ENCODE measurements around the gene PSMB9.
A peak's percentile ranks its signal among the peaks of the same experiment; 100 is the strongest.

Gene PSMB9

DNA sequence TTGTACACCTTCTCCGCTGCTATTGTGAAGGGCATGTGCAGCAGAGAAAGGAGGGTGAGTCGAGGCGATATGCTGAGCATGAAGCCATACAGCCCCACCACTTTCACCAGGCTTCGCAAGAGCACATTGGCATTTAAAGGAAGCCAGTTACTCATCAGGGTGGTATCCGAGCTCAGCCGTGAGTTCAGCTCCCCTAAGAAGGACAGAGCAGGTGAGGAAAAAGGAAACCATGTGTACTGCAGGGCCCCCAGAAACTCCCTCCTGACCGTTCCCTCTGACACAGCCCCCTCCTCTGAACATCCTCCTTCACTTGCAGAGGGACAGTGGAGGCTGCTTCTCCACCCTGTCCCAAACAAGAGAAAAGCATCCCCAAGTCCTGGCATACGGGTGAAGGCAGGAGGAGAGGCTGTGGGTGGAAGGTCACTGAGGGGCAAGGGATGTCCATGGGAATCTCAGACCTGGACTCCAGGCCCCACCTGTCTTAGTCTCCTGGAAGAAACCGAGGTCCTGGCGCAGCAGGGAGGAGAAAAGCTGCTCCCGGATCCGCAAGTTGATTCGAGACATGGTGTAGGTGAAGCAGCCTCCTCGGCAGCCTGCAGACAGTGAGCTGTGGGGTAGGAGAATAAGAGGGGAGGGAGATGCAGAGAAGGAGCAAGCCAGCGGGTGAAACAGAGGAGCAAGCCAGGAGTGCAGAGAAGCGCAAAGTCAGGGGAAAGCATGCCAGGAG lies 18.7 kb upstream of the PSMB9 start:
- intact Hi-C loops (cut with DNase I; ENCODE audit: low total_unique reads), result loop anchor here (5.0 kb wide), 2 partner anchors 37 to 132 kb away; partner anchors contain the start of gene BRD2
- H3K36me3 ChIP-seq, result peaks cover 9 to 43% (median 28%) of the 10 kb centered on the region in 3 donors
- H3K9me3 ChIP-seq, result no peaks in the 10 kb centered on the region
- TF ChIP-seq, protein P1, sequence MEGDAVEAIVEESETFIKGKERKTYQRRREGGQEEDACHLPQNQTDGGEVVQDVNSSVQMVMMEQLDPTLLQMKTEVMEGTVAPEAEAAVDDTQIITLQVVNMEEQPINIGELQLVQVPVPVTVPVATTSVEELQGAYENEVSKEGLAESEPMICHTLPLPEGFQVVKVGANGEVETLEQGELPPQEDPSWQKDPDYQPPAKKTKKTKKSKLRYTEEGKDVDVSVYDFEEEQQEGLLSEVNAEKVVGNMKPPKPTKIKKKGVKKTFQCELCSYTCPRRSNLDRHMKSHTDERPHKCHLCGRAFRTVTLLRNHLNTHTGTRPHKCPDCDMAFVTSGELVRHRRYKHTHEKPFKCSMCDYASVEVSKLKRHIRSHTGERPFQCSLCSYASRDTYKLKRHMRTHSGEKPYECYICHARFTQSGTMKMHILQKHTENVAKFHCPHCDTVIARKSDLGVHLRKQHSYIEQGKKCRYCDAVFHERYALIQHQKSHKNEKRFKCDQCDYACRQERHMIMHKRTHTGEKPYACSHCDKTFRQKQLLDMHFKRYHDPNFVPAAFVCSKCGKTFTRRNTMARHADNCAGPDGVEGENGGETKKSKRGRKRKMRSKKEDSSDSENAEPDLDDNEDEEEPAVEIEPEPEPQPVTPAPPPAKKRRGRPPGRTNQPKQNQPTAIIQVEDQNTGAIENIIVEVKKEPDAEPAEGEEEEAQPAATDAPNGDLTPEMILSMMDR (IDR thresholded peaks at IDR 0.05), result no peak
- no peak overlapping the region for H3K4me3 ChIP-seq
- DNase-seq, result no peak
- peaks cover 0 to 8% (median 8%) of the 10 kb centered on the region in 4 donors for H3K4me1 ChIP-seq
- no peaks in the 10 kb centered on the region for H3K27me3 ChIP-seq
- no peak overlapping the region for H3K27ac ChIP-seq

DNA sequence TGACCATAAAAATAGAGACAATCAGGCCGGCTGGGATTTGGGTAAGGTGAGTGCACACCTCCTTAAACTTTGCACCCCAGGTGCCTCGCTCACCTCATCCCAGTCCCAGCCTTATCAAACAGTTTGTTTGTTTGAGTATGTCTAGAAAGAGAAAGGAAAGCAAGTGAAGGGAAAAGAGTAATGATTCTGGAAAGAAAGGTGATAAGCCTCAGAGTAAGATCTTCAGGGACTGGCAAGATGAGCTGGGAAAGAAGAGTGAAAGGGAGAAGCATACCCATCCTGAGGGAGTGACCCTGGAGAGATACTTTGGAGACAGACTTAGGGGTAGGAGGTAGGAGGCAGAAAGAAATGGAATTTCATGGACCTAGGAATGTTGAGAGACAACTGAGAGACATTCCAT lies 17.1 kb upstream of the PSMB9 start:
- DNase-seq, result no peak
- TF ChIP-seq, protein P1 (IDR thresholded peaks at IDR 0.05), result no peak
- no peak overlapping the region for H3K27ac ChIP-seq
- H3K4me3 ChIP-seq, result no peak overlapping the region
- peaks cover 0 to 8% (median 8%) of the 10 kb centered on the region in 4 donors for H3K4me1 ChIP-seq
- peaks cover 0 to 34% (median 19%) of the 10 kb centered on the region in 3 donors for H3K36me3 ChIP-seq
- no peaks in the 10 kb centered on the region for H3K27me3 ChIP-seq
- no peaks in the 10 kb centered on the region for H3K9me3 ChIP-seq
- intact Hi-C loops (cut with DNase I; ENCODE audit: low total_unique reads), result loop anchor here (5.0 kb wide), 2 partner anchors 35 to 130 kb away; partner anchors contain the start of gene BRD2

DNA sequence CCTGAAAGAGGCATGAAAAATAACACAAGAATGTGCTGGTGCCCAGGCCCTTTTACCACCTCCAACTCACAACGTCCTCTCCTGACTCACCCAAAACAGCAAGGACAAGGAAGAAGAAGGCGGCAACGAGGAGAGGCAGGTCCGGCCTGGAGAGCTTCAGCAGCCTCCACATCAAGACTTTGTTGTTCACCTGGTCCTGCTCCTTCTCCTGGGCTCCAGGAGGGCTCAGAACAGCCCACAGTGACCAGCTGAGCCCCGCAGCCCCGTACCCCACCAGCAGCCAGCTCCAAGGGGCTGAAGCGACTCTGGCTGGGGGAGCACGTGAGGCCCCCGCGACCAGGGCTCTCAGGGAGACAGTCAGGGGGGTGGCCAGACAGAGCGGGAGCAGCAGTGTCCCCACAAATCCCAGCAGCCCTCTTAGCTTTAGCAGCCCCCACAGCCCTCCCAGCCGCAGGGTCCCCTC lies 16.3 kb upstream of the PSMB9 start:
- Histone ChIP-seq H3K4me3 (peak overlapping the region; percentile 88 to 90), H3K27ac (peak overlapping the region; percentile 88 to 89), H3K36me3 (peaks cover 0 to 27% (median 17%) of the 10 kb centered on the region in 3 donors), H3K27me3 (no peaks in the 10 kb centered on the region), H3K4me1 (peaks cover 0 to 11% (median 8%) of the 10 kb centered on the region in 4 donors), H3K9me3 (no peaks in the 10 kb centered on the region)
- TF ChIP-seq, protein P1 (IDR thresholded peaks at IDR 0.05), result peak in 1 of 2 experiments; percentile 7
- intact Hi-C loops (cut with DNase I; ENCODE audit: low total_unique reads), result loop anchor here (2.0 to 5.0 kb wide), 3 partner anchors 15 to 130 kb away; partner anchors contain the start of genes BRD2 and TAP1
- no peak for DNase-seq

DNA sequence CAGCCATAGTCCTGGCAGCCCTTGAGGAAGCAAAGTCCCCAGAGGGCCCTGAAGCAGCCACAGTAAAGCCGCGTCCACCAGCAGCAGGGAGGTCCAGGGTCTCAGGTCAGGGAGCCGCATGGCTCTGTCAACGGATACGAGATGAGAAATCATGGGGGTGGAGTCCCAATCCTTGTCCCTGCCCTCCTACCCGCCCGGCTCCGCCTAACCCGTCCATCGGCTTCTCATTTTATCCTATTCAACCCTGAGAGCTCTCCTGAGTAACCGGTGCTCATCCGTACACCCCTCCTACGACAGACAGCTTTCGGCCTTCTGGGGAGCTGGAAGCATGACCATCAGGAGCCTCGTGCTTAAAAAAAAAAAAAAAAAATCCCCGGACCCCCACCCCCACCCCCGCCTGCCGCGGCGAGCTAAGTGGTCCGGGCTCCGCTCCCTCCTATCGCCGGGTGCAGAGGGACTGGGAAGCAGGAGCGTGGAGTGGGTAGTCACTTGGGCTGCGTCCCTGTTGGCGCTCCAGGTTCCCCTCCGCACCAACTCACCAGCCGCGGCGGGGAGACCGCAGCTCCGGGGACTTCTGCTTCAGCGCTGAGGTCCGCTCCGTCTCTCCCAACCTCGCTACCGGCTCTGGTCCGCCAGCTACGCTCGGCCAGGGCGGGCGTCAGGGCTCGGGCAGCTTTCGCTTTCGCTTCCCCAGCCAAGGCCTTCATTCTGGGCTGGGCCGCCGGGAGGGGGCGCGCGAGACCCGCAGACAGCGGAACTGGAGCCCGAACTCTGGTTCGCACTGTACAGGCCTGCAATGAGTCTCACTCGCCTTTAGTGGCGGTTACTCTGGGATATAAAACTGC lies 15.7 kb upstream of the PSMB9 start, which contains the start of gene TAP2:
TSS of gene TAP2 (minus strand) at position 626 of the 845 bp plus-strand sequence. CDS start at position 120, 506 bp downstream.
- peak; percentile 95 to 97 for DNase-seq
- peaks cover 0 to 17% (median 11%) of the 10 kb centered on the region in 4 donors for H3K4me1 ChIP-seq
- peaks cover 0 to 27% (median 17%) of the 10 kb centered on the region in 3 donors for H3K36me3 ChIP-seq
- intact Hi-C loops (cut with DNase I; ENCODE audit: low total_unique reads), result loop anchor here (2.0 to 5.0 kb wide), 3 partner anchors 14 to 129 kb away; partner anchors contain the start of genes BRD2 and TAP1
- peak within 1 kb of the TSS; percentile 88 to 89 for H3K27ac ChIP-seq
- TF ChIP-seq, protein P1 (IDR thresholded peaks at IDR 0.05), result peak; percentile 93 to 97
- no peaks in the 10 kb centered on the region for H3K9me3 ChIP-seq
- peak within 1 kb of the TSS; percentile 88 to 90 for H3K4me3 ChIP-seq
- H3K27me3 ChIP-seq, result no peaks in the 10 kb centered on the region

DNA sequence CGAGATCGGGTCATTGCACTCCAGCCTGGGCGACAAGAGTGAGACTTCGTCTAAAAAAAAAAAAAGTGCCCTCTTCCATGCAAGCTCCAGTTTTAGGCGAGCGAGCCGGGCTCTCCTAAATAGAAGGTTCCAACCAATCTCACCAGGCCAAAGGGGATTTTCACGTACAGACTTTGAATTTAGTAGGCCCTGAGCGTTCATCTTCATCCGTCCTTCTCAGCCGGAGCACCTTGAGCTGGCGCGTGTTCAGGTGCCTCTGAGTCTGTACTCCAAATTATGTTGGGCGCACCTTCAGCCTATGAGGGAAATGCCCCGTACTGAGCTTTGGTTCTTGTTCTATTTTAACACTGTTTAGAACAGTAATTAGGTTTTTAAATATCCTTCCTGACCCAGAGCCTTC lies 14.6 kb upstream of the PSMB9 start:
- H3K36me3 ChIP-seq, result peaks cover 0 to 21% (median 13%) of the 10 kb centered on the region in 3 donors
- TF ChIP-seq, protein P1 (IDR thresholded peaks at IDR 0.05), result no peak

More for the DNA sequence above, 14.6 kb upstream of the PSMB9 start:
- Histone ChIP-seq H3K9me3 (no peaks in the 10 kb centered on the region), H3K27ac (peak overlapping the region; percentile 88 to 89), H3K4me3 (no peak overlapping the region), H3K4me1 (peaks cover 0 to 21% (median 13%) of the 10 kb centered on the region in 4 donors), H3K27me3 (no peaks in the 10 kb centered on the region)
- intact Hi-C loops (cut with DNase I; ENCODE audit: low total_unique reads), result loop anchor here (2.0 to 5.0 kb wide), 3 partner anchors 13 to 128 kb away; partner anchors contain the start of genes BRD2 and TAP1
- no peak for DNase-seq
